HT1080 (cell line): ENCODE measurements around the gene LGALS3BP. TPM values are rescaled to one million over a fixed set of nuclear protein-coding genes. Genes with fewer than 3 reads are reported as not detected.

Source experiments
- DNase-seq: peaks from one replicate; pipeline ENCODE4 v3.0.0-alpha.2; 2015; ENCODE audit warnings: low read depth
- total RNA-seq: library from RNA; depleted of rRNA; stranded (reverse); fragments of >200 nt; shearing (Covaris generic); gene quantifications from 2 replicates; pipeline ENCODE4 v1.2.3, GENCODE V29; 2014; rRNA removed

Gene LGALS3BP
- total RNA-seq, 1 experiment from 2014 or later, result 383 TPM

GRCh38 chr17:78921437-78921971 lies 58.2 kb downstream of the LGALS3BP start:
- no peak for DNase-seq

Other genes starting within 250 kb of the LGALS3BP start
- gene CYTH1, start 197.7 kb downstream of the LGALS3BP start, total RNA-seq, result 13.4 and 14.0 TPM in 2 replicates
- gene USP36, start 139.1 kb downstream of the LGALS3BP start, total RNA-seq, result 20.8 and 22.2 TPM in 2 replicates
- 0.27 and 0.55 TPM in 2 replicates for gene CEP295NL, start 76.7 kb downstream of the LGALS3BP start, total RNA-seq
- gene TIMP2, start 54.5 kb downstream of the LGALS3BP start, total RNA-seq, result 78.0 and 119 TPM in 2 replicates
- 71.1 and 92.2 TPM in 2 replicates for gene CANT1, start 29.8 kb upstream of the LGALS3BP start, total RNA-seq
- gene C1QTNF1, start 44.2 kb upstream of the LGALS3BP start, total RNA-seq, result 0.45 TPM in 1 of 2 replicates, not detected in the other
- 5.1 and 7.2 TPM in 2 replicates for gene ENGASE, start 94.9 kb upstream of the LGALS3BP start, total RNA-seq